ENCODE results near the gene SWAP70. TPM values are rescaled to one million over a fixed set of nuclear protein-coding genes. Genes with fewer than 3 reads are reported as not detected.

The SWAP70 gene
- total and polyA plus RNA-seq, 2 experiments from 2014 or later: 30.3 to 33.3 TPM

DNA sequence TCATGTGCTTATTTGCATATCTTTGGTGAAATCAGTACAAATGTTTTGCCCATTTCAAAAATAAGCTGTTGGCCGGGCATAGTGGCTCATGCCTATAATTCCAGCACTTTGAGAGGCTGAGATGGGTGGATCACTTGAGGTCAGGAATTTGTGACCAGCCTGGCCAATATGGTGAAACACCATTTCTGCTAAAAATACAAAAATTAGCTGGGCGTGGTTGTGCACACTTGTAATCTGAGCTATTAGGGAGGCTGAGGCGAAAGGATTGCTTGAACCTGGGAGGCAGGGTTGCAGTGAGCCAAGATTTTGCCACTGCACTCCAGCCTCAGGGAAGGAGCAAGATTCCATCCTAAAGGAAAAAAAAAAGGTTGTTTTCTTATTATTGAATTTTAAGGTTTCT, 136.0 kb downstream of the SWAP70 start:
- peaks cover 30% of the 10 kb centered on the region for H3K4me1 Mint-ChIP-seq
- no peaks in the 10 kb centered on the region for H3K9me3 Mint-ChIP-seq
- Histone ChIP-seq H3K4me1 (ENCODE audit: insufficient read depth) (peaks cover 27% of the 10 kb centered on the region), H3K79me2 (replicated peaks; ENCODE audit: insufficient read depth) (no peaks in the 10 kb centered on the region), H3K4me3 (no peak overlapping the region), H3K9me2 (ENCODE audit: insufficient read depth) (no peaks in the 10 kb centered on the region; the same call in 1 of the 2 replicates), H3K27me3 (ENCODE audit: insufficient read depth) (no peaks in the 10 kb centered on the region), H2AFZ (no peak overlapping the region), H4K20me1 (replicated peaks; ENCODE audit: insufficient read depth) (no peaks in the 10 kb centered on the region), H3K4me2 (no peak overlapping the region), H3F3A (replicated peaks; ENCODE audit: low read depth) (no peaks in the 10 kb centered on the region), H3K36me3 (ENCODE audit: insufficient read depth) (no peaks in the 10 kb centered on the region), H3K27ac (ENCODE audit: low read depth) (no peak overlapping the region)
- H3K27me3 Mint-ChIP-seq (ENCODE audit: insufficient read depth, low read depth, poor library complexity): no peaks in the 10 kb centered on the region
- H3K36me3 Mint-ChIP-seq (ENCODE audit: low read depth): peaks cover 11% of the 10 kb centered on the region; the same call in 1 of the 3 replicates
- H3K27ac Mint-ChIP-seq: no peak overlapping the region
- ATAC-seq (no peak), DNase-seq (ENCODE audit: low spot score) (no peak)
- TF ChIP-seq STAT1 (IDR thresholded peaks at IDR 0.05; ENCODE audit: unreplicated experiment) (no peak), ZNF331 (CRISPR knock-in tag; IDR thresholded peaks at IDR 0.05; ENCODE audit: low read depth) (no peak), REST (IDR thresholded peaks at IDR 0.05; ENCODE audit: unreplicated experiment) (no peak), CTCF (conservative IDR thresholded peaks at IDR 0.05; ENCODE audit: low read depth in 2 of 2) (no peak), EZH2phosphoT487 (IDR thresholded peaks at IDR 0.05; ENCODE audit: unreplicated experiment) (no peak), JUNB (IDR thresholded peaks at IDR 0.05; ENCODE audit: unreplicated experiment) (no peak), POLR2AphosphoS5 (IDR thresholded peaks at IDR 0.05; ENCODE audit: low read depth) (no peak), ZNF114 (CRISPR knock-in tag; IDR thresholded peaks at IDR 0.05) (no peak), CREB1 (CRISPR knock-in tag; IDR thresholded peaks at IDR 0.05; ENCODE audit: low read depth) (no peak), NANOG (IDR thresholded peaks at IDR 0.05; ENCODE audit: borderline replicate concordance) (no peak), EZH2 (IDR thresholded peaks at IDR 0.05; ENCODE audit: low read depth, unreplicated experiment) (no peak)
- TF ChIP-seq, protein P1, sequence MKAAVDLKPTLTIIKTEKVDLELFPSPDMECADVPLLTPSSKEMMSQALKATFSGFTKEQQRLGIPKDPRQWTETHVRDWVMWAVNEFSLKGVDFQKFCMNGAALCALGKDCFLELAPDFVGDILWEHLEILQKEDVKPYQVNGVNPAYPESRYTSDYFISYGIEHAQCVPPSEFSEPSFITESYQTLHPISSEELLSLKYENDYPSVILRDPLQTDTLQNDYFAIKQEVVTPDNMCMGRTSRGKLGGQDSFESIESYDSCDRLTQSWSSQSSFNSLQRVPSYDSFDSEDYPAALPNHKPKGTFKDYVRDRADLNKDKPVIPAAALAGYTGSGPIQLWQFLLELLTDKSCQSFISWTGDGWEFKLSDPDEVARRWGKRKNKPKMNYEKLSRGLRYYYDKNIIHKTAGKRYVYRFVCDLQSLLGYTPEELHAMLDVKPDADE (IDR thresholded peaks at IDR 0.05): no peak
- TF ChIP-seq, protein P2, sequence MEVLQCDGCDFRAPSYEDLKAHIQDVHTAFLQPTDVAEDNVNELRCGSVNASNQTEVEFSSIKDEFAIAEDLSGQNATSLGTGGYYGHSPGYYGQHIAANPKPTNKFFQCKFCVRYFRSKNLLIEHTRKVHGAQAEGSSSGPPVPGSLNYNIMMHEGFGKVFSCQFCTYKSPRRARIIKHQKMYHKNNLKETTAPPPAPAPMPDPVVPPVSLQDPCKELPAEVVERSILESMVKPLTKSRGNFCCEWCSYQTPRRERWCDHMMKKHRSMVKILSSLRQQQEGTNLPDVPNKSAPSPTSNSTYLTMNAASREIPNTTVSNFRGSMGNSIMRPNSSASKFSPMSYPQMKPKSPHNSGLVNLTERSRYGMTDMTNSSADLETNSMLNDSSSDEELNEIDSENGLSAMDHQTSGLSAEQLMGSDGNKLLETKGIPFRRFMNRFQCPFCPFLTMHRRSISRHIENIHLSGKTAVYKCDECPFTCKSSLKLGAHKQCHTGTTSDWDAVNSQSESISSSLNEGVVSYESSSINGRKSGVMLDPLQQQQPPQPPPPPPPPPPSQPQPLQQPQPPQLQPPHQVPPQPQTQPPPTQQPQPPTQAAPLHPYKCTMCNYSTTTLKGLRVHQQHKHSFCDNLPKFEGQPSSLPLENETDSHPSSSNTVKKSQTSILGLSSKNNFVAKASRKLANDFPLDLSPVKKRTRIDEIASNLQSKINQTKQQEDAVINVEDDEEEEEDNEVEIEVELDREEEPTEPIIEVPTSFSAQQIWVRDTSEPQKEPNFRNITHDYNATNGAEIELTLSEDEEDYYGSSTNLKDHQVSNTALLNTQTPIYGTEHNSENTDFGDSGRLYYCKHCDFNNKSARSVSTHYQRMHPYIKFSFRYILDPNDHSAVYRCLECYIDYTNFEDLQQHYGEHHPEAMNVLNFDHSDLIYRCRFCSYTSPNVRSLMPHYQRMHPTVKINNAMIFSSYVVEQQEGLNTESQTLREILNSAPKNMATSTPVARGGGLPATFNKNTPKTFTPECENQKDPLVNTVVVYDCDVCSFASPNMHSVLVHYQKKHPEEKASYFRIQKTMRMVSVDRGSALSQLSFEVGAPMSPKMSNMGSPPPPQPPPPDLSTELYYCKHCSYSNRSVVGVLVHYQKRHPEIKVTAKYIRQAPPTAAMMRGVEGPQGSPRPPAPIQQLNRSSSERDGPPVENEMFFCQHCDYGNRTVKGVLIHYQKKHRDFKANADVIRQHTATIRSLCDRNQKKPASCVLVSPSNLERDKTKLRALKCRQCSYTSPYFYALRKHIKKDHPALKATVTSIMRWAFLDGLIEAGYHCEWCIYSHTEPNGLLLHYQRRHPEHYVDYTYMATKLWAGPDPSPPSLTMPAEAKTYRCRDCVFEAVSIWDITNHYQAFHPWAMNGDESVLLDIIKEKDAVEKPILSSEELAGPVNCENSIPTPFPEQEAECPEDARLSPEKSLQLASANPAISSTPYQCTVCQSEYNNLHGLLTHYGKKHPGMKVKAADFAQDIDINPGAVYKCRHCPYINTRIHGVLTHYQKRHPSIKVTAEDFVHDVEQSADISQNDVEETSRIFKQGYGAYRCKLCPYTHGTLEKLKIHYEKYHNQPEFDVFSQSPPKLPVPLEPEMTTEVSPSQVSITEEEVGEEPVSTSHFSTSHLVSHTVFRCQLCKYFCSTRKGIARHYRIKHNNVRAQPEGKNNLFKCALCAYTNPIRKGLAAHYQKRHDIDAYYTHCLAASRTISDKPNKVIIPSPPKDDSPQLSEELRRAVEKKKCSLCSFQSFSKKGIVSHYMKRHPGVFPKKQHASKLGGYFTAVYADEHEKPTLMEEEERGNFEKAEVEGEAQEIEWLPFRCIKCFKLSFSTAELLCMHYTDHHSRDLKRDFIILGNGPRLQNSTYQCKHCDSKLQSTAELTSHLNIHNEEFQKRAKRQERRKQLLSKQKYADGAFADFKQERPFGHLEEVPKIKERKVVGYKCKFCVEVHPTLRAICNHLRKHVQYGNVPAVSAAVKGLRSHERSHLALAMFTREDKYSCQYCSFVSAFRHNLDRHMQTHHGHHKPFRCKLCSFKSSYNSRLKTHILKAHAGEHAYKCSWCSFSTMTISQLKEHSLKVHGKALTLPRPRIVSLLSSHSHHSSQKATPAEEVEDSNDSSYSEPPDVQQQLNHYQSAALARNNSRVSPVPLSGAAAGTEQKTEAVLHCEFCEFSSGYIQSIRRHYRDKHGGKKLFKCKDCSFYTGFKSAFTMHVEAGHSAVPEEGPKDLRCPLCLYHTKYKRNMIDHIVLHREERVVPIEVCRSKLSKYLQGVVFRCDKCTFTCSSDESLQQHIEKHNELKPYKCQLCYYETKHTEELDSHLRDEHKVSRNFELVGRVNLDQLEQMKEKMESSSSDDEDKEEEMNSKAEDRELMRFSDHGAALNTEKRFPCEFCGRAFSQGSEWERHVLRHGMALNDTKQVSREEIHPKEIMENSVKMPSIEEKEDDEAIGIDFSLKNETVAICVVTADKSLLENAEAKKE (CRISPR knock-in tag; IDR thresholded peaks at IDR 0.05): no peak
- H3K4me3 Mint-ChIP-seq: no peak overlapping the region
